IPS-20b (cell line): Measurements from ENCODE around the gene FAM221B.

Source experiments
- H3K27ac ChIP-seq: one replicate; pipeline ENCODE4 v1.5.1; 2013; ENCODE audit warnings: low read length
- H3K27me3 ChIP-seq: 2 replicates; pipeline ENCODE4 v1.6.1; 2013; ENCODE audit warnings: mild to moderate bottlenecking, low read length, inconsistent platforms; ENCODE audit not compliant: insufficient read depth
- H3K36me3 ChIP-seq: 2 replicates; pipeline ENCODE4 v1.6.1; 2013; ENCODE audit warnings: low read depth, mild to moderate bottlenecking, inconsistent platforms, low read length, moderate library complexity; ENCODE audit not compliant: insufficient read depth
- H3K4me1 ChIP-seq: 2 replicates; pipeline ENCODE4 v1.6.1; 2013; ENCODE audit warnings: mild to moderate bottlenecking, control low read depth, inconsistent platforms, low read length, moderate library complexity; ENCODE audit not compliant: insufficient read depth
- H3K4me3 ChIP-seq: 2 replicates; pipeline ENCODE4 v1.5.1; 2013; ENCODE audit warnings: mild to moderate bottlenecking, low read length, inconsistent platforms
- H3K9ac ChIP-seq: 2 replicates; pipeline ENCODE4 v1.6.1; 2013; ENCODE audit warnings: low read depth, mild to moderate bottlenecking, inconsistent platforms, low read length, moderate library complexity
- H3K9me3 ChIP-seq: 2 replicates; pipeline ENCODE4 v1.6.1; 2013; ENCODE audit warnings: mild to moderate bottlenecking, low read depth, low read length, inconsistent platforms; ENCODE audit not compliant: insufficient read depth

The FAM221B gene

GRCh38 chr9:35795695-35796094 lies 32.8 kb downstream of the FAM221B start:
- Histone ChIP-seq H3K4me3 (no peak overlapping the region), H3K9me3 (no peaks in the 10 kb centered on the region), H3K27me3 (peaks cover 5% of the 10 kb centered on the region; the same call in 1 of the 2 replicates), H3K36me3 (no peaks in the 10 kb centered on the region), H3K27ac (no peak overlapping the region), H3K9ac (no peak overlapping the region), H3K4me1 (peaks cover 2% of the 10 kb centered on the region; the same call in 1 of the 2 replicates)

DNA sequence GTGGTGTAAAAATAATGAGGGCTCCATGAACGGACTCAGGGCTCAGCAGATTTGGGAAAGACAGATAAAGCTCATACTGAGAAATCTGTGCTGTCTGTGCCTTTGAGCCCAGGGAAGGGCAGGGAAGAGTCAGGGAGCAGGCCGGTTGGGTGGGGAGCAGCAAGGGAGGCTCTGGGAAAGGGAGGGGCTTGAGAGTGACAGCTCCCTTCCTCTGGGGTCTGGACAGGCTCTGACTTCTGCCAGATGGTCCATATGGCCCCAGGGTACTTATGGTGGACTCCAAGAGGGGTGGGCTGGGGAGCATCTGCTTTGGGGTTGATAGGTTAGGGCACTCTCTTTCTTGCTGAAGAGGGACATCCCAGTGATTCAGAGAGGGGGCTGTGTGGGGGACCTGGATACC lies 35.1 kb downstream of the FAM221B start:
- Histone ChIP-seq H3K36me3 (no peaks in the 10 kb centered on the region), H3K9ac (no peak overlapping the region), H3K4me1 (peaks cover 12% of the 10 kb centered on the region; the same call in 1 of the 2 replicates), H3K27me3 (peaks cover 8% of the 10 kb centered on the region; the same call in 1 of the 2 replicates), H3K27ac (no peak overlapping the region), H3K9me3 (no peaks in the 10 kb centered on the region), H3K4me3 (no peak overlapping the region)

- Histone ChIP-seq H3K9me3 (no peaks in the 10 kb centered on the region), H3K9ac (no peak overlapping the region), H3K27me3 (peaks cover 8% of the 10 kb centered on the region; the same call in 1 of the 2 replicates), H3K4me3 (no peak overlapping the region), H3K27ac (no peak overlapping the region), H3K4me1 (peaks cover 12% of the 10 kb centered on the region; the same call in 1 of the 2 replicates), H3K36me3 (no peaks in the 10 kb centered on the region)
Measured at GRCh38 chr9:35792826-35793225, 35.7 kb downstream of the FAM221B start.

- H3K4me3 ChIP-seq: peak overlapping the region; percentile 63; the same call in 1 of the 2 replicates
- no peak overlapping the region for H3K9ac ChIP-seq
- no peaks in the 10 kb centered on the region for H3K36me3 ChIP-seq
- H3K27ac ChIP-seq: no peak overlapping the region
- no peaks in the 10 kb centered on the region for H3K9me3 ChIP-seq
- H3K4me1 ChIP-seq: peaks cover 12% of the 10 kb centered on the region; the same call in 1 of the 2 replicates
- peaks cover 8% of the 10 kb centered on the region; the same call in 1 of the 2 replicates for H3K27me3 ChIP-seq
Measured at GRCh38 chr9:35792024-35792813, 36.3 kb downstream of the FAM221B start.

- Histone ChIP-seq H3K27ac (no peak within 1 kb of the TSS), H3K9ac (peak within 1 kb of the TSS; percentile 64; the same call in 1 of the 2 replicates), H3K27me3 (peaks cover 8% of the 10 kb centered on the region; the same call in 1 of the 2 replicates), H3K4me1 (peaks cover 12% of the 10 kb centered on the region; the same call in 1 of the 2 replicates), H3K9me3 (no peaks in the 10 kb centered on the region), H3K4me3 (peak within 1 kb of the TSS; percentile 66), H3K36me3 (no peaks in the 10 kb centered on the region)
Measured at GRCh38 chr9:35791297-35791921, 37.1 kb downstream of the FAM221B start, which contains the start of gene NPR2. NPR2 (plus strand) TSS chr9:35791591; CDS start chr9:35792409, 818 bp downstream.

- H3K9ac ChIP-seq: peak overlapping the region; percentile 52; the same call in 1 of the 2 replicates
- peaks cover 3% of the 10 kb centered on the region; the same call in 1 of the 2 replicates for H3K36me3 ChIP-seq
- no peaks in the 10 kb centered on the region for H3K9me3 ChIP-seq
- H3K27ac ChIP-seq: no peak overlapping the region
- peak overlapping the region; percentile 66 for H3K4me3 ChIP-seq
- H3K4me1 ChIP-seq: peaks cover 12% of the 10 kb centered on the region; the same call in 1 of the 2 replicates
- peaks cover 8% of the 10 kb centered on the region; the same call in 1 of the 2 replicates for H3K27me3 ChIP-seq
Measured at GRCh38 chr9:35790385-35791296, 37.9 kb downstream of the FAM221B start.

GRCh38 chr9:35790025-35790384 lies 38.5 kb downstream of the FAM221B start:
- H3K4me3 ChIP-seq: no peak overlapping the region
- H3K9me3 ChIP-seq: no peaks in the 10 kb centered on the region
- H3K36me3 ChIP-seq: peaks cover 3% of the 10 kb centered on the region; the same call in 1 of the 2 replicates
- no peak overlapping the region for H3K9ac ChIP-seq
- peaks cover 8% of the 10 kb centered on the region; the same call in 1 of the 2 replicates for H3K27me3 ChIP-seq
- peaks cover 12% of the 10 kb centered on the region; the same call in 1 of the 2 replicates for H3K4me1 ChIP-seq
- H3K27ac ChIP-seq: no peak overlapping the region

GRCh38 chr9:35789541-35789940 lies 39.0 kb downstream of the FAM221B start:
- no peak overlapping the region for H3K9ac ChIP-seq
- H3K27ac ChIP-seq: no peak overlapping the region
- H3K36me3 ChIP-seq: peaks cover 3% of the 10 kb centered on the region; the same call in 1 of the 2 replicates
- H3K4me3 ChIP-seq: no peak overlapping the region
- peaks cover 8% of the 10 kb centered on the region; the same call in 1 of the 2 replicates for H3K27me3 ChIP-seq
- H3K9me3 ChIP-seq: no peaks in the 10 kb centered on the region
- peaks cover 12% of the 10 kb centered on the region; the same call in 1 of the 2 replicates for H3K4me1 ChIP-seq

DNA sequence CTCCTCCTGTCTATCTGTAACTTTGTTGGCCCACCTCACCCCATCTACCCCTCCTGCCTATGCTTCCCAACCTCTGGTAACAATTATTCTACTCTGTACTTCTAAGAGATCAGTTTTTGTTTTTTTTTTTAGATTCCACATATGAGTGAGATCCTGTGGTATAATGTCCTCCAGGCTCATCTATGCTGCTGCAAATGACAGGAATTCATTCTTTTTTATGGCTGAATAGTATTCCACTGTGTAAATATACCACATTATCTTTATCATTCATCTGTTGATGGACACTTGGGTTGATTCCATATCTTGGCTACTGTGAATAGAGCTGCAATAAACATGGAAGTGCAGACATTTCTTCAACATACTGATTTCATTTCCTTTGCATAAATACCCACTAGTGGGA lies 45.1 kb downstream of the FAM221B start:
- H3K27me3 ChIP-seq: no peaks in the 10 kb centered on the region
- H3K27ac ChIP-seq: no peak overlapping the region
- no peak overlapping the region for H3K9ac ChIP-seq

GRCh38 chr9:35781066-35781465 lies 47.5 kb downstream of the FAM221B start:
- no peak overlapping the region for H3K27ac ChIP-seq
- H3K36me3 ChIP-seq: peaks cover 8% of the 10 kb centered on the region; the same call in 1 of the 2 replicates

More for the DNA sequence above, 45.1 kb downstream of the FAM221B start:
- Histone ChIP-seq H3K4me3 (no peak overlapping the region), H3K4me1 (no peaks in the 10 kb centered on the region), H3K9me3 (no peaks in the 10 kb centered on the region), H3K36me3 (peaks cover 10% of the 10 kb centered on the region; the same call in 1 of the 2 replicates)

DNA sequence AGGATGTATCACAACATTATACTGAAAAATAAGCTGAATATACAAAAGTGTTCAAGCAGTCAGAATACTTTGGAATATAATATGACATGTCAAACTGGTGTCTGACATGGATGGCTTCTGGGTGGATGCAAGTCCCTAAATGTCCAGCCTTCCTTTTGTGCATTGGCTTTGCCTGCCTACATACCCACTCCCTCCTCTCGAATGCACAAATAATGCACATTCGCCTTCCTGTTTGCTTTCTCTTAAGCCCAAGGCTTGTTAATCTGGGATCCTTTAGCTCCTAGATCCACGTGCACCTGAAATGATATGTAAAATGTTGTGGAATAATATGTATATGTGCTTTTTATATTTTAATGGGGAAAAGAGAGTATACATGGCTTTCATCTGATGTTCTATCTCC lies 50.0 kb downstream of the FAM221B start:
- H3K27ac ChIP-seq: no peak overlapping the region
- H3K4me3 ChIP-seq: no peak overlapping the region
- H3K4me1 ChIP-seq: peaks cover 10% of the 10 kb centered on the region; the same call in 1 of the 2 replicates
- H3K36me3 ChIP-seq: peaks cover 4% of the 10 kb centered on the region; the same call in 1 of the 2 replicates
- no peaks in the 10 kb centered on the region for H3K27me3 ChIP-seq
- H3K9ac ChIP-seq: no peak overlapping the region
- no peaks in the 10 kb centered on the region for H3K9me3 ChIP-seq

More at GRCh38 chr9:35781066-35781465, 47.5 kb downstream of the FAM221B start:
- H3K9me3 ChIP-seq: no peaks in the 10 kb centered on the region
- H3K4me3 ChIP-seq: no peak overlapping the region
- H3K9ac ChIP-seq: no peak overlapping the region
- no peaks in the 10 kb centered on the region for H3K27me3 ChIP-seq
- no peaks in the 10 kb centered on the region; the same call in 1 of the 2 replicates for H3K4me1 ChIP-seq
